AG09309 (cell line): ENCODE data around the gene TSSK6.

Source experiments
- DNase-seq: peaks from one replicate; pipeline ENCODE4 v3.0.0-alpha.2; 2010; ENCODE audit warnings: low read depth
- H3K4me3 ChIP-seq: 2 replicates; pipeline ENCODE4 v1.5.1; 2011; ENCODE audit warnings: mild to moderate bottlenecking, low read depth, low read length, moderate library complexity; ENCODE audit not compliant: control insufficient read depth
- CTCF ChIP-seq: IDR thresholded peaks from 2 replicates; pipeline ENCODE4 v1.5.1; 2011; ENCODE audit warnings: mild to moderate bottlenecking, low read depth, low read length, inconsistent platforms; ENCODE audit not compliant: insufficient read depth, control insufficient read depth; ENCODE audit errors: missing control alignments

Gene TSSK6

DNA sequence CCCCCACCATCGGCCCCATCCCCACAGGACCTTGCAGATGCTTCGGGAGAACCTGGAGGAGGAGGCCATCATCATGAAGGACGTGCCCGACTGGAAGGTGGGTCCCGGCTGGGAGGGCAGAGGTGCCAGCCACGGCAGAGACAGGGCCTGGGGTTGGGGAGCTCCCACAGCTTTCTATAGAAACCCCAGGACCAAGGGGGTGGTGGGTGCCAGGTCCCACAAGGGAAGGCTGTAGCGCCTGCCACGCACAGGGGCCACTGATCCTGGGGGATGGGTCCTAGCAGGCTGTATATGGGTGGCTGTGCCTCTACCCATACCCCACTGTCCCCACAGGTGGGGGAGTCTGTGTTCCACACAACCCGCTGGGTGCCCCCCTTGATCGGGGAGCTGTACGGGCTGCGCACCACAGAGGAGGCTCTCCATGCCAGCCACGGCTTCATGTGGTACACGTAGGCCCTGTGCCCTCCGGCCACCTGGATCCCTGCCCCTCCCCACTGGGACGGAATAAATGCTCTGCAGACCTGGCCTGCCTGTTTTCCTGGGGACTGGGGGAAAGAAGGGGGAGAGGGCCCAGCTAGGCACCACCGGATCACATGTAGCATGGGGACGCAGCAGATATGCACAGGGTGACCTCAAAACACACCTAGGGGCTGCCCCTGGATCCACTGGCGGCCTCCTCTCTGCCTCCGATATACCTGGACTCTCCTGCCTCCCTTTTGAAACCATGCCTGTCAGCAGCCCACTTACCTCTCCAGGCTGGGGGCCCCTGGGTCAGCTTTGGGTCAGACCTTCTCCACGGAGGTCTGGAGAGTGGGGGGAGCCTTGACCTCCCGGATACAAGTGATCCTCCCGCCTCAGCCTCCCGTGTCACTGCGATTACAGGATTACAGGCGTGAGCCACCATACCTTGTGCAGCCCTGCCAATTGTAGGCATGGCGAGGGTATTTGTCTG, 12.6 kb upstream of the TSSK6 start:
- no peak for TF ChIP-seq CTCF
- no peak for DNase-seq
- no peak overlapping the region for H3K4me3 ChIP-seq

GRCh38 chr19:19527371-19527656, 12.0 kb upstream of the TSSK6 start:
- no peak for DNase-seq
- no peak for TF ChIP-seq CTCF
- no peak overlapping the region for H3K4me3 ChIP-seq

- H3K4me3 ChIP-seq, result no peak overlapping the region
- no peak for DNase-seq
- TF ChIP-seq CTCF, result no peak
Observed at GRCh38 chr19:19526581-19527370, 11.4 kb upstream of the TSSK6 start.

DNA sequence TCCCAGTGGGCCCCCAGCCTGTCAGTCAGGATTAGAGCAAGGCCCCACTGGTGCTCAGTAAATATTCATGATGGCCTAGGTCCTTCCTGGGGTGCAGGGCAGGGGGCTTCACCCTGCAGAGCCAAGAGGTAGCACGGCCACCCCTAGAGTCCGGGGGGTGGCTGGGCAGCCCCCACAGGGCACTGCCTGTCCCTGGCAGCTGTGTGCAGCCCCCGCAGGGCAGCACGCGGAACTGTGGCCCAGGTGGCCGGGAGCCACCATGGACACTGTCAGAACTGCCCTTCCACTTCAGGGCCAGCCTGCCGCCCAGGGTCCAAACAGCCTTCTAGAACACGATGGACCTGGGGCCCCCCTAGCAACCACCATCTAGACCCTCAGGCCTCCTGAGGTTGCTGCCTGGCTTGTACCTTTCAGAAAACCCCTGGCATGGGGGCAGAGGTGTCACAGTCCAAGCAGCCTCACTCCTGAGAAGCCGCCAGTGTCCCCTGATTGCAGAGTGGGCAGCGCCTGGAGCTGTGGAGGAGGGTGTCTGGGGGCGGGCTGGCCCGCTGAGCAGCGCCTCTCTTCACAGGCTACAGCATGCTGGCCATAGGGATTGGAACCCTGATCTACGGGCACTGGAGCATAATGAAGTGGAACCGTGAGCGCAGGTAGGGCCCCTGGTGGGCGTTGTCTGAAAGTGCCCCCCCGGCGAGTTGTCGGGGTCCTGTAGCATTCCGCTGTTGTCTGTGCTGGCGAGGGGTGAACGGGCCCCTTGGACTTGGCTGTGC, 10.4 kb upstream of the TSSK6 start:
- no peak for TF ChIP-seq CTCF
- no peak overlapping the region for H3K4me3 ChIP-seq
- DNase-seq, result no peak

DNA sequence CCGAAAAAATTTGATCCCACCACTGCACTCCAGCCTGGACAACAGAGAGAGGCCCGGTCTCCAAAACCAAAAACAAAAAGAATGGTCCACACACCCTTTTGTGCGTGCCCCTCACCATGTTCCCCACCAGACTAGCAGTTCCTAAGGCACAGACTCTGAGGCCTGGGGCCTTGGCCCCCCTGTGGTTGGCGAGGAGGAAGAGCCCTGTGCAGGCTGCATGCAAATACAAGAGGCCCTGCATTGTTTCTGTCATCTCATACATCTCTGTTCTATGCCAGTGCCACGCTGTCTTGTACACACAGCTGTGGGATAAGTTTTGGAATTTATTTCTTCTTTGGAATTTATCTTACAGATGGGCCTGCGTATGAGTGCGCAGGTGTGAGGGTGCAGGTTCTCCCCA, 8.7 kb upstream of the TSSK6 start:
- no peak overlapping the region for H3K4me3 ChIP-seq
- no peak for TF ChIP-seq CTCF
- no peak for DNase-seq

GRCh38 chr19:19523177-19523576, 7.8 kb upstream of the TSSK6 start:
- H3K4me3 ChIP-seq, result no peak overlapping the region
- TF ChIP-seq CTCF, result no peak
- DNase-seq, result no peak
